ENCODE measurements around the gene CNTN1. TPM values are rescaled to one million over a fixed set of nuclear protein-coding genes. Genes with fewer than 3 reads are reported as not detected.

The CNTN1 gene
- total RNA-seq, 2 experiments from 2014 or later, result not detected

GRCh38 chr12:41023836-41024235 is 331.6 kb downstream of the CNTN1 start:
- TF ChIP-seq, protein P1, sequence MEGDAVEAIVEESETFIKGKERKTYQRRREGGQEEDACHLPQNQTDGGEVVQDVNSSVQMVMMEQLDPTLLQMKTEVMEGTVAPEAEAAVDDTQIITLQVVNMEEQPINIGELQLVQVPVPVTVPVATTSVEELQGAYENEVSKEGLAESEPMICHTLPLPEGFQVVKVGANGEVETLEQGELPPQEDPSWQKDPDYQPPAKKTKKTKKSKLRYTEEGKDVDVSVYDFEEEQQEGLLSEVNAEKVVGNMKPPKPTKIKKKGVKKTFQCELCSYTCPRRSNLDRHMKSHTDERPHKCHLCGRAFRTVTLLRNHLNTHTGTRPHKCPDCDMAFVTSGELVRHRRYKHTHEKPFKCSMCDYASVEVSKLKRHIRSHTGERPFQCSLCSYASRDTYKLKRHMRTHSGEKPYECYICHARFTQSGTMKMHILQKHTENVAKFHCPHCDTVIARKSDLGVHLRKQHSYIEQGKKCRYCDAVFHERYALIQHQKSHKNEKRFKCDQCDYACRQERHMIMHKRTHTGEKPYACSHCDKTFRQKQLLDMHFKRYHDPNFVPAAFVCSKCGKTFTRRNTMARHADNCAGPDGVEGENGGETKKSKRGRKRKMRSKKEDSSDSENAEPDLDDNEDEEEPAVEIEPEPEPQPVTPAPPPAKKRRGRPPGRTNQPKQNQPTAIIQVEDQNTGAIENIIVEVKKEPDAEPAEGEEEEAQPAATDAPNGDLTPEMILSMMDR (IDR thresholded peaks at IDR 0.05), result no peak
- Mint-ChIP-seq H3K4me3 (no peak overlapping the region), H3K9me3 (no peaks in the 10 kb centered on the region), H3K27me3 (no peaks in the 10 kb centered on the region), H3K4me1 (ENCODE audit: low read depth) (no peaks in the 10 kb centered on the region), H3K36me3 (ENCODE audit: low read depth) (no peaks in the 10 kb centered on the region), H3K27ac (no peak overlapping the region)
- DNase-seq (no peak), ATAC-seq (no peak)
- intact Hi-C loops (cut with micrococcal nuclease), result no loop called here
- ChIA-PET POLR2A (no interaction called here), CTCF (no interaction called here)

- H3K36me3 Mint-ChIP-seq (ENCODE audit: low read depth), result no peaks in the 10 kb centered on the region
- H3K27ac Mint-ChIP-seq, result no peak overlapping the region
- ChIA-PET POLR2A (no interaction called here), CTCF (no interaction called here)
- H3K4me3 Mint-ChIP-seq, result no peak overlapping the region
- no peaks in the 10 kb centered on the region for H3K27me3 Mint-ChIP-seq
- TF ChIP-seq, protein P1 (IDR thresholded peaks at IDR 0.05), result no peak
- no peak for DNase-seq
- H3K9me3 Mint-ChIP-seq, result no peaks in the 10 kb centered on the region
- H3K4me1 Mint-ChIP-seq (ENCODE audit: low read depth), result no peaks in the 10 kb centered on the region
- no peak for ATAC-seq
- intact Hi-C loops (cut with micrococcal nuclease), result no loop called here
These were observed 333.9 kb downstream of the CNTN1 start for GRCh38 chr12:41026151-41026550.

DNA sequence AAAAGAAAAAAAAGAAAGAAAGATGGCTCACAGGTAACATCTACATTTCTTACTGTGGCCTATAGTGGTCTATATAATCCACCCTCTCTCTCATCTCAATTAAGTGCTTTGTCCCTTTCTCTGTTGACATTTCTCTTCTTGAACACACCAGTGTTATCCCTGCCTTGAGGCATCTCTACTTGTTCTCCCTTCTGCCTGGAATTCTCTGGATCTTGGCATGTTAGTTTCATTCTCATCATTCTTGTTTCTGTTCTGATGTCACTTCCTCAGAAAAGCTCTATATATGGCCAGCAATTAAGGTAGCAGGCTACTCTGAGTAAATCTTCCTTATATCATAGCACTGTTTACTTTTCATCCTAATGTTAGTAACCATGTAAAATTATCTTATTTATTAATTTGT is 340.1 kb downstream of the CNTN1 start:
- ChIA-PET CTCF (no interaction called here), POLR2A (no interaction called here)
- Mint-ChIP-seq H3K27me3 (no peaks in the 10 kb centered on the region), H3K27ac (no peak overlapping the region), H3K9me3 (no peaks in the 10 kb centered on the region), H3K36me3 (ENCODE audit: low read depth) (no peaks in the 10 kb centered on the region), H3K4me1 (ENCODE audit: low read depth) (no peaks in the 10 kb centered on the region), H3K4me3 (no peak overlapping the region)
- intact Hi-C loops (cut with micrococcal nuclease), result no loop called here
- ATAC-seq (no peak), DNase-seq (no peak)
- TF ChIP-seq, protein P1 (IDR thresholded peaks at IDR 0.05), result no peak

- Mint-ChIP-seq H3K36me3 (ENCODE audit: low read depth) (no peaks in the 10 kb centered on the region), H3K27ac (no peak overlapping the region), H3K4me1 (ENCODE audit: low read depth) (no peaks in the 10 kb centered on the region), H3K4me3 (no peak overlapping the region), H3K9me3 (no peaks in the 10 kb centered on the region), H3K27me3 (no peaks in the 10 kb centered on the region)
- TF ChIP-seq, protein P1 (IDR thresholded peaks at IDR 0.05), result no peak
- CTCF ChIA-PET, result no interaction called here
- ATAC-seq, result no peak
- intact Hi-C loops (cut with micrococcal nuclease), result no loop called here
- POLR2A ChIA-PET, result no interaction called here
- no peak for DNase-seq
These were observed 342.4 kb downstream of the CNTN1 start for GRCh38 chr12:41034686-41035085.

GRCh38 chr12:41039461-41039860 is 347.2 kb downstream of the CNTN1 start:
- CTCF ChIA-PET, result no interaction called here
- POLR2A ChIA-PET, result no interaction called here
- no peaks in the 10 kb centered on the region for H3K27me3 Mint-ChIP-seq
- no peaks in the 10 kb centered on the region for H3K9me3 Mint-ChIP-seq
- no peaks in the 10 kb centered on the region for H3K4me1 Mint-ChIP-seq (ENCODE audit: low read depth)
- ATAC-seq (no peak), DNase-seq (no peak)
- no peak overlapping the region for H3K4me3 Mint-ChIP-seq
- H3K27ac Mint-ChIP-seq, result no peak overlapping the region
- no peaks in the 10 kb centered on the region for H3K36me3 Mint-ChIP-seq (ENCODE audit: low read depth)
- intact Hi-C loops (cut with micrococcal nuclease), result no loop called here
- TF ChIP-seq, protein P1 (IDR thresholded peaks at IDR 0.05), result no peak
